Measurements from ENCODE around the gene C1orf35.

C1orf35 gene

GRCh38 chr1:228109073-228109961 is 6.2 kb upstream of the C1orf35 start, which contains the start of gene MRPL55:
MRPL55 (minus strand) TSS chr1:228109299; CDS start chr1:228108260, 1,039 bp downstream.
- DNase-seq (ENCODE audit: low spot score), result peak; percentile 97

GRCh38 chr1:228108742-228109072 is 5.6 kb upstream of the C1orf35 start:
- no peak for DNase-seq (ENCODE audit: low spot score)

GRCh38 chr1:228108055-228108690 is 5.0 kb upstream of the C1orf35 start:
- DNase-seq (ENCODE audit: low spot score), result no peak

- DNase-seq (ENCODE audit: low spot score), result no peak
Measured at GRCh38 chr1:228107636-228108035, 4.5 kb upstream of the C1orf35 start.

GRCh38 chr1:228106800-228107054 is 3.6 kb upstream of the C1orf35 start:
- no peak for DNase-seq (ENCODE audit: low spot score)

GRCh38 chr1:228105996-228106799 is 3.1 kb upstream of the C1orf35 start:
- no peak for DNase-seq (ENCODE audit: low spot score)

GRCh38 chr1:228105270-228105995 is 2.3 kb upstream of the C1orf35 start:
- DNase-seq (ENCODE audit: low spot score), result no peak

GRCh38 chr1:228104526-228105269 is 1.6 kb upstream of the C1orf35 start:
- no peak for DNase-seq (ENCODE audit: low spot score)

GRCh38 chr1:228101994-228102790 is 933 bp downstream of the C1orf35 start:
- DNase-seq (ENCODE audit: low spot score), result peak; percentile 57

GRCh38 chr1:228101614-228101993 is 1.5 kb downstream of the C1orf35 start:
- DNase-seq (ENCODE audit: low spot score), result no peak

GRCh38 chr1:228100822-228101613 is 2.1 kb downstream of the C1orf35 start:
- no peak for DNase-seq (ENCODE audit: low spot score)

GRCh38 chr1:228099331-228099732 is 3.8 kb downstream of the C1orf35 start:
- no peak for DNase-seq (ENCODE audit: low spot score)

GRCh38 chr1:228098323-228098931 is 4.7 kb downstream of the C1orf35 start:
- no peak for DNase-seq (ENCODE audit: low spot score)

GRCh38 chr1:228097333-228098081 is 5.6 kb downstream of the C1orf35 start:
- no peak for DNase-seq (ENCODE audit: low spot score)

GRCh38 chr1:228096416-228097332 is 6.5 kb downstream of the C1orf35 start:
- no peak for DNase-seq (ENCODE audit: low spot score)

- DNase-seq (ENCODE audit: low spot score), result no peak
Measured at GRCh38 chr1:228095938-228096337, 7.2 kb downstream of the C1orf35 start.

GRCh38 chr1:228095161-228095560 is 8.0 kb downstream of the C1orf35 start:
- DNase-seq (ENCODE audit: low spot score), result no peak

All from CD4-positive, alpha-beta T cell treated with Interleukin-15 for 4 hours (primary cell).